ENCODE results near the gene PARD6G.

The PARD6G gene

GRCh38 chr18:80189531-80189865, 57.8 kb downstream of the PARD6G start:
- no peak for DNase-seq (ENCODE audit: low spot score)

- no peak for DNase-seq (ENCODE audit: low spot score)
Measured at GRCh38 chr18:80188643-80189530, 58.4 kb downstream of the PARD6G start.

GRCh38 chr18:80187956-80188642, 59.2 kb downstream of the PARD6G start:
- DNase-seq (ENCODE audit: low spot score): no peak

GRCh38 chr18:80185545-80185944, 61.8 kb downstream of the PARD6G start:
- DNase-seq (ENCODE audit: low spot score): no peak

GRCh38 chr18:80184243-80184772, 63.0 kb downstream of the PARD6G start:
- DNase-seq (ENCODE audit: low spot score): no peak

GRCh38 chr18:80183273-80184050, 63.9 kb downstream of the PARD6G start:
- no peak for DNase-seq (ENCODE audit: low spot score)

GRCh38 chr18:80182855-80183254, 64.5 kb downstream of the PARD6G start:
- DNase-seq (ENCODE audit: low spot score): no peak

GRCh38 chr18:80181642-80182461, 65.5 kb downstream of the PARD6G start:
- DNase-seq (ENCODE audit: low spot score): no peak

- no peak for DNase-seq (ENCODE audit: low spot score)
Measured at GRCh38 chr18:80180778-80181564, 66.3 kb downstream of the PARD6G start.

- no peak for DNase-seq (ENCODE audit: low spot score)
Measured at GRCh38 chr18:80179857-80180558, 67.3 kb downstream of the PARD6G start.

GRCh38 chr18:80178935-80179818, 68.1 kb downstream of the PARD6G start:
- no peak for DNase-seq (ENCODE audit: low spot score)

GRCh38 chr18:80177128-80177527, 70.2 kb downstream of the PARD6G start:
- DNase-seq (ENCODE audit: low spot score): no peak

- DNase-seq (ENCODE audit: low spot score): no peak
Measured at GRCh38 chr18:80176334-80177073, 70.8 kb downstream of the PARD6G start.

- DNase-seq (ENCODE audit: low spot score): no peak
Measured at GRCh38 chr18:80175451-80176204, 71.7 kb downstream of the PARD6G start.

GRCh38 chr18:80173060-80173459, 74.3 kb downstream of the PARD6G start:
- DNase-seq (ENCODE audit: low spot score): no peak

- DNase-seq (ENCODE audit: low spot score): no peak
Measured at GRCh38 chr18:80172056-80172455, 75.3 kb downstream of the PARD6G start.

- peak; percentile 36 for DNase-seq (ENCODE audit: low spot score)
Measured at GRCh38 chr18:80171054-80171872, 76.1 kb downstream of the PARD6G start.

Data from hematopoietic multipotent progenitor cell treated with erythropoietin and hydrocortisone succinate and interleukin-3 and kit ligand, for 15 days (in vitro differentiated cells).